HG03039 (cell line): ENCODE measurements around the gene HMGN1.
"Not testable (repeated sequence)": the region's sequence is repeated elsewhere in the genome, so short reads cannot be mapped to it uniquely, and the experiment has no call there.

Source experiments
- ATAC-seq: cut with Tn5 transposase; IDR thresholded peaks from one replicate; pipeline ENCODE4 v1.9.1; 2021; ENCODE audit warnings: mild to moderate bottlenecking, moderate library complexity; ENCODE audit not compliant: unreplicated experiment

Gene HMGN1

DNA sequence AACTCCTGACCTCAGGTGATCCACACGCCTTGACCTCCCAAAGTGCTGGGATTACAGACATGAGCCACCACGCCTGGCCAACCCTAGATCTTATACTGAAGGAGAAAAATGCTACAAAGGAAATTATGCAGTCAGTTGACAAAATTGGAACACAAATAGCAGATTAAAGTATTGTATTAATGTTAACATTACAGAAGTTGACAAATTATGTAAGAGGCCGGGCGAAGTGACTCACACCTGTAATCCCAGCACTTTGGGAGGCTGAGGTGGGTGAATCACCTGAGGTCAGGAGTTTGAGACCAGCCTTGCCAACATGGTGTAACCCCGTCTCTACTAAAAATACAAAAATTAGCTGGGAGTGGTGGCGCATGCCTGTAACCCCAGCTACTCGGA lies 21.0 kb upstream of the HMGN1 start:
- ATAC-seq: not testable (repeated sequence)

DNA sequence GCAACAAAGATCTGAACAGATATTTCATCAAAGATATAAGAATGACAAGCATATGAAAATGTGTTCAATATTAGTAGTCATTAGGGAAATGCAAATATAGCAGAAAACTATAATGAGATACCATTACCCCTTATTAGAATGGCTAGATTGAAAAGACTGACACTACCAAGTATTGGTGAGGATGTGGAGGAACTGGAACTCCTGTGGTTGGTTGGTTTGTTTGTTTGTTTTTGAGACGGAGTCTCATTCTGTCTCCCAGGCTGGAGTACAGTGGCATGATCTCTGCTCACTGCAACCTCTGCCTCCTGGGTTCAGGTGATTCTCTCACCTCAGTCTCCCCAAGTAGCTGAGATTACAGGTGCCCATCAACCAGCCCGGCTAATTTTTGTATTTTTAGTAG lies 18.9 kb upstream of the HMGN1 start:
- no peak for ATAC-seq

DNA sequence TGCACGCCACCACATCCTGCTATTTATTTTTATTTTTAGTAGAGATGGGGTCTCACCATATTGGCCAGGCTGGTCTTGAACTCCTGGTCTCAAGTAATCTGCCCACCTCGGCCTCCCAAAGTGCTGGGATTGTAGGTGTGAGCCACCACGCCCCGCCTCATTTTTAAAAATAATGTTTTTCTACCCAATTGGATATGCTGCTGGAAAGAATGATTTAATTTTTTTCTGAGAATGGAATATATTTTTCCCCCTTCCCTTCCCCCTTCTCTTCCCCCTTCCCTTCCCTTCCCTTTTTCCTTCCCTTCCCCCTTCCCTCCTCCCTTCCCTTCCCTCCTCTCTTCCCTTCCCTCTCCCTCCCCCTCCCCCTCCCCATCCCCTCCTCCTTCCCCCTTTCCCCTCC lies 17.7 kb upstream of the HMGN1 start:
- ATAC-seq: no peak

DNA sequence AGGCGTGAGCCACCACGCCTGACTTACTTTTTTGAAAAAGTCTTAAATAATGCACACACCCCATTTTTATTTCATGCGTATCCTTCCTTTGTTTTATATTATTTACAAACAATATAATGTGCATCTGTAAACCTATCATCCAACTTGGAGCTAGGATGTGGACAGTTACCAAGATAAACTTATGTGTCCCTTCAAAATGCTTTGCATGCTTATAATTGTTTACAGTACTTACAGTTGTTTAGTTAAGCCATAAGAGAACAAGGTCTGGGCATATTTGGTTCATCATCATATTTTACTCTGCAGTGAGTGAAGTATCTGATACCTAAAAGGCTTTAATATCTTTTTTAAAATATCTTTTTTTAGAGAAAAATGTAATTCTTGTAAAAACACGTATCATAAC lies 16.1 kb upstream of the HMGN1 start:
- no peak for ATAC-seq

DNA sequence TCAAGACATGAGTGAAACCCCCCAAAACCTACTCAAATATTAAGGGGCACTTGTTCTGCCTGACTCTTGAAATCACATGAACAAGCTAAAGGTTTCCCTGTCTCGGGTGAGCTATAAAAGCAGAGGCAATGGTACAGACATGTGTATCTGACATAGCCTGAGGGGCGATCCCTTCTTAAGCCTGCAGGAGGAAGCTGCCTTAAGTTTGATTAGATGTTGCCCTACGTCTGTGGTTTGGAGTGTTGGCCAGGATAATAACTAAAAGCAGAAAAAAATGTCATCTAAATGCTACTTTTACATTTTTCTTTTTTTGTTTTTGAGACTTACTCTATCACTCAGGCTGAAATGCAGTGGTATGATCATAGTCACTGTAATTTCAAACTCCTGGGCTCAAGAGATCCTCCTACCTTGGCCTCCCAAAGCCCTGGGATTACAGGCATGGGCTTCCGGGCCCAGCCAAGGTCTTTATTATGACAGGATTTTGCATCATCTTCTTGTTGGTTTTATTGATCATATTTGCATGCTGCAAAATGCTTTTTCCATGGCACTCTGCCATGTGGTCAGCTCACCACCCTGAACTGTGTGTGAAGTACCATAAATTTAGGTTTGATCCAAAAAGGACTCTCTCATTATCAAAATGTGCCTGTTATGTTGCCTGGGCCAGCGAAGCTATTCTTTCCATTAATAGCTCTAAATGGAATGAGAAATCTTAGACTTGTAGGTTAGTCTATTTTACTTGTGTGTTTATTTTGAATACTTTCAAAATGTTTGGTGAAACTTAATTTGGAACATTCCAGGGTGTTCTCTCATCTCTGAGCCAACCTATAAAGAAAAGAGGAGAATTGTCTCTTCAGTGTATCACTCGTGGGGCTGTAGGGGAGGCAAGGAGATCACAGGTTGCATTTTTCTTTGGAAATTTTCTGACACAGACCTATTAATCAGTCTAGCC lies 15.0 kb upstream of the HMGN1 start:
- ATAC-seq: no peak

DNA sequence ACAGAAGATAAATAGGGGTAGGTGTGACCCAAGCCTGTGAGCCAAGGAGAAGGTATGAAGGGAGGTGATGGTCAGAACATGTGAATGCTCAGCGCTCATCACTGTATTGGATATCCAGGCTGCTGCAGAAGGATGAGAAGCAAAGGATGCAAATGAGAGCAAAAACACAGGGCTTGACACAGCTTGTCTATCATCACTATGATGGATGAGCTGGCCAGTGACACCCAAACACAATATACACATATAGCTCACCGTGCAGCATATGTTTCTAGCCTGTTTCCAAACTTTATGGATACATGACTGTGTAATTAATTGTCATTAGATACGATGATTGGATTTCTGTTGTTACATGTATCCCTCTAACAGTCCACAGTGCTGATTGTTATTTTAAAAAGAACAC lies 13.8 kb upstream of the HMGN1 start:
- no peak for ATAC-seq

DNA sequence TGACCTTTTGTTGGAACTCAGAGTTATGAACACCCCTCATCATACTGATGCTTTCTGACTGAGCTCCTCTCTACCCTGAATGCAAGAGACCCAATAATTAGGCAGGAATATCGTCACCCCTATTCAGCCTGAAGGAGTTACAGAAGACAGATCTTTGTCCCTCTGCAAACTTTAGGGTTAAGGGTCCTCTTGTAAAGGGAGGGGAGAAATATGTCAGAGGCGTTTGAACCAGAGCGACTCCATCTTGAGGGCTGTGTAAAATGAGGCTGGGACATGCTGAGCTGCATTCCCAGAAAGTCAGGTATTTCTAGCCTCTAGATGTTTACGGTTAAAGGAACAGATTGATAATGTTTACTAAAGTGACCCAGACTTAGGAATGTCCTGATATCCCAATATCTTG lies 10.5 kb upstream of the HMGN1 start:
- ATAC-seq: no peak

DNA sequence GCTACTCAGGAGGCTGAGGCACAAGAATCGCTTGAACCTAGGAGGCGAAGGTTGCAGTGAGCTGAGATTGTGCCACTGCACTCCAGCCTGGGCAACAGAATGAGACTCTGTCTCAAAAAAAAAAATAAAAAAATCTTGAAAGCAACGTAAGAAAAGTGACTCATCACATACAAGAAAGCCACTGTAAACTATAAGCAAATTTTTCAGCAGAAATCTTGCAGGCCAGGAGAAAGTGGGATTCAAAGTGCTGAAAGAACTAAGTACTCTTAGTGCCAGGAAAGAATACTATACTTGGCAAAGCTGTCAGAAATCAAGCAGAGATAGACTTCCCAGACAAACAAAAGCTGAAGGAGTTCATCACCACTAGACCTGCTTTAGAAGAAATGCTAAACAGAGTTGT lies 4.4 kb upstream of the HMGN1 start:
- no peak for ATAC-seq

DNA sequence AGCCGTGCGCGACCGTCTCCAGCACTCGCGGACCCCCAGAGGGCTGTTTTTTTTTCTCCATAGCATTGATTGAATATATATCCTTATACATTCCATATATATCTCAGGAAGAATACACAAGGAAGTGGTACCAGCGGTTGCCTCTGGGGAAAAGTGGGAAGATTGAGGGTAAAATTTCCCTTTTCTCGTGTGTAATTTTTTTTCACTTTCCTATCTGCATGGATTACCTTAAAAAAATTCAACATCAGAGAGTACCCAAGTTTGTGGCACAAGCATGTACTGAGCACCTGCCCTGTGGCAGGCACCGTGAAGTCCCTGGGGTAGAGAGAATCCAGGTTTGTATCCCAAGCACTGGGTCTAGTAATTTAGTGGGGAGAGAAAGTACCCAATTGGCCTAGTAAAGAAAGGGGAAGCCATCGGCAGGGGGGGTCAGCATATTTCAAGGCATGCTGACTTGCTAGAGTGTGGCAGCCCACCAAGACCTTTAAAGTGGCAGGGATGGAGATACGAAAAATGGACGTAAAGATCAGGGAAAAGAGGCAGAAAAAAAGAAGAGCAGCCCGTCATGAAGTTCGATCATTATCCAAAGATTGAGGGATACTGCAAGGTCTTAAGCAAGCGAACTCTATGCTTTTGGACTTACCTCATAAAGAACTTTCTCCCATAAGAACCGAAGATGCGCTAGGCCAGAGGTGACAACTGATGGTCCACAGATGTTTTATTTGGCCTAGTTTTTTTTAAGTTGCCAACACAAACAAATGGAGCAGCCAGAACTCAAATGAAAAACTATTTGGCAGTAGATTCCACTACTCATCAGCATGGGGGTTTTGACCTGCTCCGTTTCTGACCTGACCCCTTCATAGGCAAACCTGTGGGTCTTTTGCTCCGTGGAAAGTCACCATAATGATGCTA lies 1.5 kb upstream of the HMGN1 start:
- no peak for ATAC-seq

DNA sequence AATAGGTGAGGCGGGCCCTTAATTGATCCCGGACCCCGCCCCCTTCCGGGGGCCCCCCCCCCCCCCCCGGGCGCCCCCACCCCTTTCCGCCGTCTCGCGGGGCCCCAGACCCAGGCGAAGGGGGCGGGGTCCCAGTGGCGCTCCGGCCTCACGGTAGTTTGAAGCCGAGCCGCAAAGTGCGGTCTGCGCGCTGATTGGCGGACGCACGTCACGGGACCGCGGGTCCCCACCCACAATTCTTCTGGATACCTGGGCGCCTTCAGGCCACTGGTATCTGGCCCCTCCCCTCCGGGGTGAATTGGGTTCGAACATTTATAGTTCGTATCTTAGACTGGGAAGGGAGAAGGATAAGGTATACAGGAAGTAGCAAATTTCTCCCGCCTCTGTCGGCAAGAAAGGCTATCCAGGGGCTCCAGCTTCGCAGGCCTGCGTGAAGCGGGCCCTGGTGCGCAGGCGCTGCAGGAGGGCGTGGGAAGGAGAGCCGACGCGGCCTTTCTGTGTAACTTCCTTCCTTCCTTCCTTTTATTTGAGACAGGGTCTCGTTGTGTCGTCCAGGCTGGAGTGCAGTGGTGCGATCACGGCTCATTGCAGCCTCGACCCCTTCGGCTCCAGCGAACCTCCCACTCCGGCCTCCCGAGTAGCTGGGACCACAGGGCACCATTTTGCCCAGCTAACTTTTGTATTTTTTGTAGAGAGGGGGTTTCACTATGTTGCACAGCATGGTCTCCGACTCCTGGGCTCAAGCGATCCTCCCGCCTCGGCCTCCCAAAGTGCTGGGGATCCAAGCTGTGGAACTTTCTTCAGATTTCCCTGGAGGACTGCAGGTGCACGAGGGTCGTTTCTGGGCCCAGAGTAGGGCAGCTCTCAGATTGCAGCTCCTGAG lies 564 bp upstream of the HMGN1 start:
- peak; percentile 82 for ATAC-seq

DNA sequence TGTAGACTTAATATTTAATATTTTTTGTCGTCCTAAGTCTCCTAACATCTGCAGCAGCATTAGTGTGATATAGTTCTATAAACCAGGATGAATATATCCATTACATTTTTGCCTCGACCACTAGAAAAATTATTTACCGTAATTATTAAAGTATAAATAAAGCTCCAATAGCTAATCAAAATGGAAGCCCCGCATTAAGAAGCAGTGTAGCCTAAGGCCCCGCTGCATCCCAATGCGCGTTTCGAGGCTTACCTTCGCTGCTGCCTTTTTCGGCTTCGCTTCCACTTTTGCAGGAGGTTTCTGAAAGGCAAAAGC lies 891 bp downstream of the HMGN1 start:
- peak; percentile 1 for ATAC-seq

DNA sequence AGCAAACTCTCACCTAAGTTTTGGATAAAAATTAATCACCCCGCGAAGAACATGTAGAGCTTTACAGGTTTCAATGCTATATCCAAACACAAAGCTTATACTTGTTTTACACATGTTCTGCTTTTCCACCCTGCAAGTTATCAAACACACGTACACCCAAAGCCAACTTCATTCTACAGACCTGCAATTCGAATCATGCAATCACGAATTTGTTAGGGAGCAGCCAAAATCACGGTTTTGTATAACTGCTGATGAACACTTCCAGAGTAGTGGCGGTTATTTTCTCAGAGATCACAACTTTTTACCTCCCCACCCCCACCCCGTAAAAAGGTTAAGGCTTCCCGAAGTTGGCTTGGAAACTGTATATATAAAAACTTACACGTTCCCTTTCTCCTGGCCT lies 1.4 kb downstream of the HMGN1 start:
- ATAC-seq: no peak

DNA sequence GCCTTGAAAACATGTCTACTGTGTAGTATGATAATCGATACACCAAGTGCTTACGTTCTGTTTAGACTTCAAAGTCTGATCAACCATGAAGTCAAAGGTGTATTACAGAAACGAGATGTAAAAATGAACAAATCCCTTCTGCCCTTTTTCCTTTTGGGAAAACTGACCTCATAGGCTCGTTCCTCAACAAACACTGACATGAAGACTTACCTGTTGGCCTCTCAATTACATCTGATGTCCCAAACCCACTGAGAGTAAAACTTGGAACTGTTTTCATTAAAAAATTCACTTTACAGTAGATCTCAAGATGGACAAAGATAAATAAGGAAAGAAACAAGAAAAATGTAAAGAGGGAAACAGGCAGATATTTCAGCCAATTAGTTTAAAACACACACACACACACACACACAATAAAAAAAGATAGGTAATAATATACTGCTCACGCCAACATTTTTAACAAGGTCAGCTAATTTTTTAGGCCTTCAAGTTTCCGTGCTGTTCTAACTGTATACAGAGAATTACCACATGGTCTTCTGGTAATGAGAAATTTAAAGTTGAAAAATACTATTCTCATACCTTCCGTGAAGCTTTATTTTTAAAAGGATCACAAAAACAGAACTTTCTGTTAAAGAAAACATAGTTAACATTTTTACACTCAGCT lies 2.1 kb downstream of the HMGN1 start:
- no peak for ATAC-seq

DNA sequence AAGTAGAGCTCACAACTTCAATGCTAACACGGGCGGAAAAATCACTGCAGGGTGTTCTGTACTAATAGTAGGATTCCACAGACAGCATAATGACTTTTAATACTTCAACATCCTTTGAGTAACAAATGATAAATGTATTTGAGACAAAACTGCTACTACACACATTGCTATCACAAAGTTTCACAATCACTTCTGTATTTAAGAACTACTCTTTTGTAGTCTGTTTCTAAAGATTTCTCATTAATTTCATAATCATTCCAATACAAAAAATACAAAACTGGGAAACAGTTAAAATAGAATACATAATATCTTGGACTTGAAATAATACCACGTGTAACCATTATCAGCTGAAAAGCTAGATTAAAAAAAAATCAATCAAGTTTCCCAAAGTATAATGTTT lies 2.7 kb downstream of the HMGN1 start:
- ATAC-seq: no peak

DNA sequence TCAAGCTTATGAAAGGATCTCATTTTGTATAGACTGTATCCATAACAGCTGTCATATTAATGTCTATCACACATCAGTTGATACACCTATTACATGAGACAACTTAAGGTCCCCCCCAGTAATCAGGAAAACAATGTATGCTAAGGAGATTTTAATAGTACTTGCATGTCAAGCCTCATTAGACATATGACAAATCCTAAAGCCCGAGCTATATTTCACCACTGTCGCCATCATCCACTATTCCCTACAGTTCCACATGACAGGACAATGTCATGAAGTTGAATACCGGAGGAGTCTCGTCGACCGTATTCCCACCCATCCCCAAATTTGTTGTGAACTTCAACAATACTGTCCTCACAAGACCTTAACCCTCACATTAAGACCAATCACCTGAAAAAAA lies 3.4 kb downstream of the HMGN1 start:
- ATAC-seq: no peak

DNA sequence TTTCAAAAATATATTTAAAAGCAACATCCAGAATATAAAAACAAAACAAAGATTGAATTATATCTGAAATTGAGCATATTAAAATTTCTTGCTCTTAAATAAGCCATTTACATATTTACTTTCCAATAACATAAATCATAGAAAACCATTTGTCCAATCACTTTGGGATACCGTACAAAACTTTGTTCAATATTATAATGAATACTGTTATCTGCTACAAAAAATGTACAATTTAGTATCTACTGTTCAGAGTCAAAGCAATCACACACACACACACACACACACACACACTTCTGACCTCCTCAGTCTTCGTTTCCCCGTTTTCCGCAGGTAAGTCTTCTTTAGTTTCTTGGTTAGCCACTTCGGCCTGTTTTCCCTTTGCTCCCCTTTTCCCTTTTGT lies 4.0 kb downstream of the HMGN1 start:
- no peak for ATAC-seq

DNA sequence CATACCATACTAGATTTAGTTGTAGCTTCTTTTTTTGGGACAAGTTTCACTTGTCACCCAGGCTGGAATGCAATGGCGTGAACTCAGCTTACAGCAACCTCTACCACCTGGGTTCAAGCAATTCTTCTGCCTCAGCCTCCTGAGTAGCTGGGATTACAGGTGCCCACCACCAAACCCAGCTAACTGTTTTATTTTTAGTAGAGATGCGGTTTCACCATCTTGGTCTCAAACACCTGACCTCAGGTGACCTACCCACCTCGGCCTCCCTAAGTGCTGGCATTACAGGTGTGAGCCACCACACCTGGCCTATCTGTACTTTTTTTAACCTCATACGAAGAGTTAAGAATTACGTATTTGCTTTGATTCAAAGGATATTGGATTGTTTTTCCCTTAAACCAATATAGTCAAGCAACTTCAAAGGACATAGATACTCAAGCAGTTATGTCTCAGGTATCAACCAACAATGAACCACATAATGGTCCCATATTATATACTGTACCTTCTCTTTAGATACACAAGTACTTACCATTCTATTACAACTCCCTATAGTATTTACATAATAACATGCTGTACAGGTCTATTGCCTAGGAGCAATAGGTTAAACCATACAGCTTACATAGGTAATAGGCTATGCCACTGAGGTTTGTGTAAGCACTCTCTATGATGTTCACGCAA lies 7.5 kb downstream of the HMGN1 start:
- no peak for ATAC-seq

DNA sequence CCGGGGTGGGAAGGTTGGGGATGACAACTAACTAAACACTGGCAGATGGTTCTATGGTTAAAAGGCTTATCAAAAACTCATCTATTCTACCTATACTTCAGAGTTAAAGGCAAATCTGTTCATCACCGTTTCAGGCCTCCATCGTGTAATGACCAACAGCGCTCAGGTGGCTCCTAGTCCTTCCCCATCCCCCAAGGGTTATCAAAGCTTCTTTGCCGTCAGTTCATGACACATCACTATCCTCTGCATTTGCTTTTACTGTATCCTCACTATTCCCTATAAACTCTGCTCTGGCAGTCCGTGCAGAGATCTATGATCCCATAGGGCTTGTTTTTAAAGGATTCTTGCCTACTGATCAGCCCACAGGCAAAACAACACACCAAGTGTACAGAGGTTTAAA lies 8.2 kb downstream of the HMGN1 start:
- ATAC-seq: no peak

DNA sequence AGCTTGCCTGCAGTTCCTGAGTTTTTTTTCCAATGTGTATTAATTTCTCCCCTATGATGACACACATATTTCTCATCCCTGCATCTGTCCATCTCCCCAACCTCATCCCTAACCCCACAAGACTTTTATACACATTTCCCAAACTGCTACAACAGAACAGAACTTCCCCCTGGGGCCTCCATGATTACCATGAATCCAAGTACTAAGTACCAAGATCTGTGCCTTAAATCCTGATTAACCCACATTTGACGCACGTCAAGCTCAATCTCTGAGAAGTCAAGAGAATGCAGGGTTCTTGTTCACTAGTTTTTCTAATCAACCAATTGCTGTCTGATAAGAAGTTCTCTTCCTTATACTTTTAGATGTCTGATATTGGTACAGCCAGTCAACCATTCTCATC lies 9.7 kb downstream of the HMGN1 start:
- no peak for ATAC-seq

DNA sequence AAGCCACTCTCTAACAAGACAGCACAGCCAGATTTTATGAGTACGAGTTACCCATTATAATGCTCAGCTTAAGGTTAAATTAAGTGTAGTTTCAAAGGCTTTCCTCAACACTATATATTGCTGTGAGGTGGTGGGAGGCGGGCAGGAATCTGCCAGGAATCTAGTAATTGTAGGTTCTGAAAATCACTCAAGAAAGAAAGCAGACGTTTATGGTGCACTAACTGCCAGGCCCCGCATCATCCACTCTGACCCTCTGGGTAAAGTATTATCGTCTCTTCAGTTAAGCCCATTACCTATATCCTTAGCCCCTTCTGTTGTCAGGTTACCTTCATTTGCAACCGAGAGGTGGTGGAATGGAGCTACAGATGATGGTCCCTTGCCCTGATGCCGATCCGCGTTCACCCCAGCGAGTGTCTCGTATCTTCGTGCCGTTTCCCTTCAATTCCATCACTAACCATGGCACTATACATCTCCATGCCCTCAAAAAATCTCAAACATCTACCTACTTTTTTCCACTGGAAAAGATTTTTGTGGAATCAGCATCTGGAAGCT lies 12.4 kb downstream of the HMGN1 start:
- no peak for ATAC-seq
